Kidney (tissue), 22 donors: ENCODE results near the gene ADAM33. TPM values are rescaled to one million over a fixed set of nuclear protein-coding genes. Genes with fewer than 3 reads are reported as not detected.

ENCODE experiments used
- DNase-seq, 5 donors: peaks; one replicate each; pipeline ENCODE4 v3.0.0-alpha.2; 2013 to 2020
- FAIRE-seq: peaks from 2 replicates; lab custom pipeline; 2012; peaks lifted over from hg19 to GRCh38; lab: Jason Lieb, UNC
- H3K27ac ChIP-seq, 2 donors: one replicate each; pipeline ENCODE4 v1.7.0; 2013; ENCODE audit warnings: low read depth in 2 of 2, low read length in 2 of 2, inconsistent platforms in 1 of 2
- H3K27me3 ChIP-seq: one replicate; pipeline ENCODE4 v1.7.1; 2013; ENCODE audit warnings: low read length, inconsistent platforms; ENCODE audit not compliant: control insufficient read depth, insufficient read depth
- H3K36me3 ChIP-seq, 3 donors: one replicate each; pipeline versions ENCODE4 v1.7.0 to v1.7.1; 2013; ENCODE audit warnings: low read length in 3 of 3, control low read depth in 1 of 3, inconsistent platforms in 1 of 3; ENCODE audit not compliant: insufficient read depth in 3 of 3, control insufficient read depth in 2 of 3
- H3K4me1 ChIP-seq, 3 donors: one replicate each; pipeline versions ENCODE4 v1.7.0 to v1.7.1; 2013; ENCODE audit warnings: low read length in 3 of 3, inconsistent platforms in 1 of 3, low read depth in 1 of 3; ENCODE audit not compliant: control insufficient read depth in 2 of 3, insufficient read depth in 2 of 3
- H3K4me3 ChIP-seq, 3 donors: one replicate each; pipeline versions ENCODE4 v1.7.0 to v1.8.1; 2013; ENCODE audit warnings: low read length in 3 of 3, control low read depth in 1 of 3, inconsistent platforms in 1 of 3
- H3K9ac ChIP-seq, 3 donors: one replicate each; pipeline versions ENCODE4 v1.7.0 to v1.7.1; 2013; ENCODE audit warnings: low read length in 3 of 3, control low read depth in 1 of 3, inconsistent platforms in 1 of 3
- H3K9me3 ChIP-seq, 3 donors: one replicate each; pipeline versions ENCODE4 v1.7.0 to v1.7.1; 2013; ENCODE audit warnings: low read length in 3 of 3, control low read depth in 1 of 3, inconsistent platforms in 1 of 3; ENCODE audit not compliant: control insufficient read depth in 2 of 3, insufficient read depth in 1 of 3
- intact Hi-C: fragments of 100-400 bp; cut with DNase I; formaldehyde crosslinking; loops from one replicate; pipeline ENCODE4 v1.11.1; 2022
- long read RNA-seq, 10 donors: library from polyadenylated mRNA in 1 of 10; unstranded in 1 of 10; transcript quantifications; one replicate each; pipeline ENCODE4 v2.0.0 and lab custom pipeline, GENCODE V29; 2021 to 2026
- polyA plus RNA-seq: library from polyadenylated mRNA; stranded (reverse); fragments of 350-450 nt; fragmentation: Illumina TruSeq; extraction: RNeasy Lipid Tissue Mini Kit (QIAGEN cat#74804); gene quantifications from one replicate; pipeline ENCODE4 v1.2.3, GENCODE V29; 2014; ENCODE audit warnings: low read depth, low replicate concordance; ENCODE audit not compliant: insufficient read depth
- total RNA-seq: library from RNA; stranded (reverse); fragmentation: NEBNext Ultra II Directional; extraction: Animal tissue kit (Norgen Biotek cat#: 25700); gene quantifications from one replicate; pipeline ENCODE4 v1.2.1, GENCODE V29; 2021
- TF ChIP-seq, protein P1 (sequence below): IDR thresholded peaks from 3 replicates; pipeline ENCODE4 v1.5.1; 2012; ENCODE audit warnings: mild to moderate bottlenecking, moderate library complexity, borderline replicate concordance; ENCODE audit not compliant: insufficient read depth; ENCODE audit errors: extremely low read depth
- donor health status: control.
- donor health status: control.
- donor health status: control.
- donor health status: control.
- donor health status: control.
- donor health status: DM: yes; HTN: yes; CAD: no.
- donor health status: Normal renal cell carcinoma (clear cell type).

The ADAM33 gene, protein sequence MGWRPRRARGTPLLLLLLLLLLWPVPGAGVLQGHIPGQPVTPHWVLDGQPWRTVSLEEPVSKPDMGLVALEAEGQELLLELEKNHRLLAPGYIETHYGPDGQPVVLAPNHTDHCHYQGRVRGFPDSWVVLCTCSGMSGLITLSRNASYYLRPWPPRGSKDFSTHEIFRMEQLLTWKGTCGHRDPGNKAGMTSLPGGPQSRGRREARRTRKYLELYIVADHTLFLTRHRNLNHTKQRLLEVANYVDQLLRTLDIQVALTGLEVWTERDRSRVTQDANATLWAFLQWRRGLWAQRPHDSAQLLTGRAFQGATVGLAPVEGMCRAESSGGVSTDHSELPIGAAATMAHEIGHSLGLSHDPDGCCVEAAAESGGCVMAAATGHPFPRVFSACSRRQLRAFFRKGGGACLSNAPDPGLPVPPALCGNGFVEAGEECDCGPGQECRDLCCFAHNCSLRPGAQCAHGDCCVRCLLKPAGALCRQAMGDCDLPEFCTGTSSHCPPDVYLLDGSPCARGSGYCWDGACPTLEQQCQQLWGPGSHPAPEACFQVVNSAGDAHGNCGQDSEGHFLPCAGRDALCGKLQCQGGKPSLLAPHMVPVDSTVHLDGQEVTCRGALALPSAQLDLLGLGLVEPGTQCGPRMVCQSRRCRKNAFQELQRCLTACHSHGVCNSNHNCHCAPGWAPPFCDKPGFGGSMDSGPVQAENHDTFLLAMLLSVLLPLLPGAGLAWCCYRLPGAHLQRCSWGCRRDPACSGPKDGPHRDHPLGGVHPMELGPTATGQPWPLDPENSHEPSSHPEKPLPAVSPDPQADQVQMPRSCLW
- total RNA-seq (4.3 TPM), polyA plus RNA-seq (4.1 TPM)
- long read RNA-seq, donor 1, result 0 reads
- long read RNA-seq, donor 2, result 0 reads
- long read RNA-seq, donor 3, result 0 reads
- long read RNA-seq, donor 4, result 0 reads
- long read RNA-seq, donor 5, result 0 reads
- long read RNA-seq, donor 6, result 0 reads
- long read RNA-seq, donor 7, partial matches to known transcripts, result 2 of 6 reads
- long read RNA-seq, donor 7, other reads (novel, unspliced or antisense), result 4 of 6 reads
- long read RNA-seq, donor 8, result 0 reads
- long read RNA-seq, donor 9, result 0 reads
- long read RNA-seq, donor 10, result 0 reads

DNA sequence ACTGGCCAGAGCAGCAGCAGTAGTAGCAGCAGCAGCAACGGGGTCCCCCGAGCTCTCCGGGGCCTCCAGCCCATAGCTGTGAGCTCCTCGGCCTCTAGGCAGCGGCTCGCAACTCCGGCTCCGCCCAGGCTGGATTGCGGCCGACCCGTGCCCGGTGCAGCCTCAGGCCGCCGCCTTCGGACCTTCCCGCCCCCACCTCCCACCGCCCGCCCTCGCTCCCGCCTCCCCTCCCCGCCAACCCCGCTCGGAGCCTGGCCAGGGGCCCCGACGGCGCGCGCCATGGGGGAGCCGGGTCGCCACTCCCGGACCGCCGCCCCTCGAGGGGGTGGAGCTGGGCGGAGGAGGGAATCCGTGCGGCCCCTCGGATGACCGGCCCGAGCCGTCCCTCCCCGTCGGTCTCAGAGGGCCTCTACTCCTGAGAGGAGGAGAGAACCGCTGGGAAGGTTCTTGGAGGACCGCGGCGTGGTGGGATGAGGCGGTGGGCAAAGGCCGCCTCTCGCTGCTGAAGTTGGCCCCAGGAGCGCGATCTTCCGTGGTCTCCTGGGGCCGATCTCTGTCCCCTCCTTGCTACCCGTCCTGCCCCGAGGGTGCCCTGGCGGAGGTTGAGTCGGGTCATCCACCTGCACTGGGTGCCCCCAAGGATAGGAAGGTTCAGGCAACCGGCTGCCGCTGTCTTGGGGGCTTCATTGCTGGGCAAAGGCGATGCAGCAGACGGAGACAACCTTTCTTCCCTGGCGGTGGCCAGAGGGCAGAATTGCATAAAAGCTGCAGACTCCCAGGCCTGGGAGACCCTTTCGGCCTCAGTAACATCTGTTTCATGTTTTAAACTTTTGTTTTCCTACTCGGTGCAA is at the start of gene ADAM33:
Gene ADAM33 (minus strand): TSS at position 80 of the 851 bp plus-strand sequence. CDS start 6 bp downstream, at position 74.
- H3K4me3 ChIP-seq, result no peak within 1 kb of the TSS
- FAIRE-seq, result no peak
- H3K4me1 ChIP-seq, result peaks cover 0 to 5% (median 4%) of the 10 kb centered on the region in 3 donors
- H3K9me3 ChIP-seq, result no peaks in the 10 kb centered on the region
- H3K27ac ChIP-seq, result no peak within 1 kb of the TSS
- peak in 3 of 5 donors; percentile 46 to 83 (median 61) for DNase-seq
- H3K27me3 ChIP-seq, result no peaks in the 10 kb centered on the region
- no peaks in the 10 kb centered on the region for H3K36me3 ChIP-seq
- TF ChIP-seq, protein P1, sequence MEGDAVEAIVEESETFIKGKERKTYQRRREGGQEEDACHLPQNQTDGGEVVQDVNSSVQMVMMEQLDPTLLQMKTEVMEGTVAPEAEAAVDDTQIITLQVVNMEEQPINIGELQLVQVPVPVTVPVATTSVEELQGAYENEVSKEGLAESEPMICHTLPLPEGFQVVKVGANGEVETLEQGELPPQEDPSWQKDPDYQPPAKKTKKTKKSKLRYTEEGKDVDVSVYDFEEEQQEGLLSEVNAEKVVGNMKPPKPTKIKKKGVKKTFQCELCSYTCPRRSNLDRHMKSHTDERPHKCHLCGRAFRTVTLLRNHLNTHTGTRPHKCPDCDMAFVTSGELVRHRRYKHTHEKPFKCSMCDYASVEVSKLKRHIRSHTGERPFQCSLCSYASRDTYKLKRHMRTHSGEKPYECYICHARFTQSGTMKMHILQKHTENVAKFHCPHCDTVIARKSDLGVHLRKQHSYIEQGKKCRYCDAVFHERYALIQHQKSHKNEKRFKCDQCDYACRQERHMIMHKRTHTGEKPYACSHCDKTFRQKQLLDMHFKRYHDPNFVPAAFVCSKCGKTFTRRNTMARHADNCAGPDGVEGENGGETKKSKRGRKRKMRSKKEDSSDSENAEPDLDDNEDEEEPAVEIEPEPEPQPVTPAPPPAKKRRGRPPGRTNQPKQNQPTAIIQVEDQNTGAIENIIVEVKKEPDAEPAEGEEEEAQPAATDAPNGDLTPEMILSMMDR, result no peak
- no peak within 1 kb of the TSS for H3K9ac ChIP-seq
- intact Hi-C loops, result no loop called here

DNA sequence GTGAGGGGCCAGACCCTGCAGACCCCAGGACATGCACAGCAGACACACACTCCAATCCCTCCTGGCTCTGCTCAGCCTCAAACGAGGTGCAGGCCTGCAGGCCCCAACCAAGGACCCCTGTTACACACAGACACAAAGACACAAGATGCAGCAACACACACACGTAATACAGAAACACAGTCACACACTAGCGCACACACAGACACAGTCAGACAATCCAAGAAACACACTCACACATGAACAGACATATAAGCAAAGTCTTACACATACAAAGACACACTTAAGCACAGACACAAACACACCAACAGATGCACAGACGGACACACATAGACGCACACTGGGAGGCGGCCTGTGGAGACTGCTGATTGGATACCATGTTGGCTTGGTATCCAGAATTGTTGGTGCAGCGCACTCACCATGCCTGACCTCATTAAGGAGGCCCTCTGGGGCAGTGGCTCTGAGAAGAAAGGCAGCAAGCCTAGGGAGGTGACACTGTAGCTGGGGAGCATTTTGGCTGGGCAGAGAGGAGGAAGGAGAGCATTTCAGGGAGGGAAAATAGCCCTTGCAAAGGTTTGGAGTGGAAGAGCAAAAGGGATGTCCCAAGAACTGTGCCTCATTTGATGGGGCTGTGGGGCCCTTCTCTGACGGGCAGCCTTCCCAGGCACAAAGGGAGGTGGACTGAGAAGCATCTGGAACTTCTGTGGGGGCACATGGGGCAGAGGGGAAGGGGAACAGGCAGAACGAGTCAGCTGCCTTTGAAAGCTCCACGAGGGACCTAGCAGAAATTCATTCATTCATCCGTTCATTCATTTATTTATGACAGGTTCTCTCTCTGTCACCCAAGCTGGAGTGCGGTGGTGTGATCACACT is 49.2 kb upstream of the ADAM33 start:
- Histone ChIP-seq H3K4me1 (peaks cover 0 to 5% (median 2%) of the 10 kb centered on the region in 3 donors), H3K4me3 (no peak overlapping the region), H3K36me3 (no peaks in the 10 kb centered on the region), H3K27ac (no peak overlapping the region), H3K9ac (no peak overlapping the region), H3K9me3 (no peaks in the 10 kb centered on the region), H3K27me3 (no peaks in the 10 kb centered on the region)
- DNase-seq (peak in 2 of 5 donors; percentile 23 to 44), FAIRE-seq (no peak)
- intact Hi-C loops, result no loop called here
- TF ChIP-seq, protein P1, result no peak
